Omental fat pad (tissue), 4 donors: Measurements from ENCODE around the gene EXTL1. TPM values are rescaled to one million over a fixed set of nuclear protein-coding genes. Genes with fewer than 3 reads are reported as not detected.

Experiments used
- ATAC-seq: fragments of 150-250 bp; one replicate; pipeline ENCODE4 v1.9.1; 2016; ENCODE audit warnings: mild to moderate bottlenecking, moderate library complexity; ENCODE audit not compliant: low FRiP score
- DNase-seq: peaks from one replicate; pipeline ENCODE4 v3.0.0-alpha.2; 2019; ENCODE audit warnings: low spot score
- CTCF ChIP-seq, 3 donors: fragments of 450-650 bp; IDR thresholded peaks; one replicate each; pipeline ENCODE4 v1.5.1; 2016 to 2017; ENCODE audit warnings: antibody characterized with exemption in 3 of 3, mild to moderate bottlenecking in 3 of 3, moderate library complexity in 2 of 3
- total RNA-seq, 4 donors: library from RNA; depleted of rRNA; stranded (reverse); fragments of >200 nt; gene quantifications; one replicate each; pipeline ENCODE4 v1.1.0, GENCODE V29; 2016

Gene EXTL1
- total RNA-seq, 4 donors from 2014 or later = 0.65 TPM; not detected in 3

GRCh38 chr1:26023009-26023408 is 1.4 kb downstream of the EXTL1 start:
- TF ChIP-seq CTCF (IDR thresholded peaks at IDR 0.05) = no peak
- DNase-seq (no peak), ATAC-seq (no peak)

GRCh38 chr1:26023826-26024225 is 2.3 kb downstream of the EXTL1 start:
- no peak for DNase-seq
- no peak for TF ChIP-seq CTCF (IDR thresholded peaks at IDR 0.05)
- ATAC-seq = no peak

- ATAC-seq (no peak), DNase-seq (no peak)
- no peak for TF ChIP-seq CTCF (IDR thresholded peaks at IDR 0.05)
These were observed 3.5 kb downstream of the EXTL1 start for GRCh38 chr1:26025060-26025459.

GRCh38 chr1:26025517-26025916 is 3.9 kb downstream of the EXTL1 start:
- DNase-seq (no peak), ATAC-seq (no peak)
- TF ChIP-seq CTCF (IDR thresholded peaks at IDR 0.05) = no peak

GRCh38 chr1:26027716-26028489 is 6.3 kb downstream of the EXTL1 start:
- no peak for TF ChIP-seq CTCF (IDR thresholded peaks at IDR 0.05)
- no peak for DNase-seq
- ATAC-seq = no peak

GRCh38 chr1:26028490-26028980 is 7.0 kb downstream of the EXTL1 start:
- no peak for TF ChIP-seq CTCF (IDR thresholded peaks at IDR 0.05)
- DNase-seq (no peak), ATAC-seq (no peak)
